ENCODE measurements around the gene CLSTN2. TPM values are rescaled to one million over a fixed set of nuclear protein-coding genes. Genes with fewer than 3 reads are reported as not detected.

Gene CLSTN2
- polyA plus RNA-seq, 2 donors, result 0.20 TPM

DNA sequence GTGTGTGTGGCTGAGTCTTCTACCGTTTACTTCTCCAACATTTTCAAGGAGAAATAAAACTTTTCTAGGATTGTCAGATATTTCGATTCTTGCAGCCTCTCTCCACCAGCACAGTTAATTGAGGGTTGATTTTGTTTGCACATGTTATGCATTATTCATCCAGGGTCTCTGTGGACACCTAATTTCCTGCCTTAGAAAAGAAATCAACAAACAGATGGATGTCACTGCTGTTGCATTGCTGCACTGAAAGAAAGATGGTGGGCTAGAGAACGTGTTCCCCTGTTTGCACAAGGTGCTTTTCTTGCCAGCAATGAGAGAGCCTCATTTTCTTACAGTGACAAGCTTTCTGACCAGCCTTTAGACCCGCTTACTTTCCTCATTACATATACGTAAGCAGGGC is 150.0 kb downstream of the CLSTN2 start:
- 76% methylated on average over 5 of the region's 5 CpGs for WGBS, 2 donors
- H3K4me1 ChIP-seq (ENCODE audit: control insufficient read depth in 2 of 2, insufficient read depth in 2 of 2, low read length in 1 of 2), result no peaks in the 10 kb centered on the region

DNA sequence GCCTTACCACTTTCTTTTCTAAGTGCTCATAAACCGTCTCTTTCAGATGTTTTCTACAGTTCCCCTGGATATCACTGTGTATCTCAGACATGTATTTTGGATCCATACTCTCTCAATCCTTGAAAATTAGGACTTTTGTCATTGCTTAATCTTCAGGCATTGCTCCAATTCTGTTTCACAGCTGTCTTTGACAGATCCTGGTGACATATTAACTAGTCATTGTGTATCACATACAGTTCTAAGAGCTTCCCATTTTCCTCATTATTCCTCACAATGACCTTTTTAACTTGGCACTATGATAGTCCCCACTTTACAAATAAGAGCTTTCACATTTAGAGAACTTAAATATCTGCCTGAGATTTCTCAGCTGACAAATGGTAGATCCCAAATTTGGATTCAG is 151.7 kb downstream of the CLSTN2 start:
- H3K4me1 ChIP-seq (ENCODE audit: control insufficient read depth in 2 of 2, insufficient read depth in 2 of 2, low read length in 1 of 2), result no peaks in the 10 kb centered on the region
- H3K4me3 ChIP-seq (ENCODE audit: low read depth in 1 of 2, low read length in 2 of 2), result no peak overlapping the region
- H3K9me3 ChIP-seq (ENCODE audit: control insufficient read depth in 2 of 2, insufficient read depth in 1 of 2, low read depth in 1 of 2, low read length in 1 of 2), result no peaks in the 10 kb centered on the region
- 69 to 71% methylated on average over 1 of the region's 1 CpG for whole genome bisulfite sequencing, 2 donors
- H3K27ac ChIP-seq (ENCODE audit: low read depth in 2 of 2, low read length in 1 of 2), result no peak overlapping the region
- no peaks in the 10 kb centered on the region for H3K36me3 ChIP-seq (ENCODE audit: control insufficient read depth in 2 of 2, insufficient read depth in 2 of 2, low read length in 1 of 2)
- no peaks in the 10 kb centered on the region for H3K27me3 ChIP-seq (ENCODE audit: control insufficient read depth in 1 of 2, insufficient read depth in 2 of 2, low read length in 2 of 2)

More for the DNA sequence above, 150.0 kb downstream of the CLSTN2 start:
- no peaks in the 10 kb centered on the region for H3K36me3 ChIP-seq (ENCODE audit: control insufficient read depth in 2 of 2, insufficient read depth in 2 of 2, low read length in 1 of 2)
- no peaks in the 10 kb centered on the region for H3K9me3 ChIP-seq (ENCODE audit: control insufficient read depth in 2 of 2, insufficient read depth in 1 of 2, low read depth in 1 of 2, low read length in 1 of 2)
- H3K4me3 ChIP-seq (ENCODE audit: low read depth in 1 of 2, low read length in 2 of 2), result no peak overlapping the region
- H3K27me3 ChIP-seq (ENCODE audit: control insufficient read depth in 1 of 2, insufficient read depth in 2 of 2, low read length in 2 of 2), result no peaks in the 10 kb centered on the region
- no peak overlapping the region for H3K27ac ChIP-seq (ENCODE audit: low read depth in 2 of 2, low read length in 1 of 2)

DNA sequence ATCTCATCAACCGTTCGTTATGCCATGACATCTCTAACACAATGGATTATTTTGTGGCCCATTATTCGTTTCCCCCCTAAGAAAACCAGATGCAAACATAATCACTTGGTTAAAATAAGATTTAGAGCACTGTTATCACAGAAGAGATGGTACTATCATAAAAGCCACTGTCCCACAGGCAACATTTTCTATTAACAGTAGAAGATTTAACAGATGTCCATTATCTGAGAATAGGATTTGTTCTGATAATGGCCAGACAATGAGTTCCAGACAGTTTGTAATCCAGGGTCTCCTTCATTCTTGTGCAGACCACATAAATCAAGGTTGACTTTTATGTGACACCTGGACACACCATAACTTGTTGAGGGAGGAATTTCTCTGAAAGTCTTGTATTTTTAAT is 153.1 kb downstream of the CLSTN2 start:
- Histone ChIP-seq H3K9me3 (ENCODE audit: control insufficient read depth in 2 of 2, insufficient read depth in 1 of 2, low read depth in 1 of 2, low read length in 1 of 2) (no peaks in the 10 kb centered on the region), H3K4me1 (ENCODE audit: control insufficient read depth in 2 of 2, insufficient read depth in 2 of 2, low read length in 1 of 2) (no peaks in the 10 kb centered on the region), H3K27ac (ENCODE audit: low read depth in 2 of 2, low read length in 1 of 2) (no peak overlapping the region), H3K27me3 (ENCODE audit: control insufficient read depth in 1 of 2, insufficient read depth in 2 of 2, low read length in 2 of 2) (no peaks in the 10 kb centered on the region), H3K36me3 (ENCODE audit: control insufficient read depth in 2 of 2, insufficient read depth in 2 of 2, low read length in 1 of 2) (no peaks in the 10 kb centered on the region), H3K4me3 (ENCODE audit: low read depth in 1 of 2, low read length in 2 of 2) (no peak overlapping the region)
- WGBS, 2 donors, result 81 to 87% methylated on average over 3 of the region's 3 CpGs

DNA sequence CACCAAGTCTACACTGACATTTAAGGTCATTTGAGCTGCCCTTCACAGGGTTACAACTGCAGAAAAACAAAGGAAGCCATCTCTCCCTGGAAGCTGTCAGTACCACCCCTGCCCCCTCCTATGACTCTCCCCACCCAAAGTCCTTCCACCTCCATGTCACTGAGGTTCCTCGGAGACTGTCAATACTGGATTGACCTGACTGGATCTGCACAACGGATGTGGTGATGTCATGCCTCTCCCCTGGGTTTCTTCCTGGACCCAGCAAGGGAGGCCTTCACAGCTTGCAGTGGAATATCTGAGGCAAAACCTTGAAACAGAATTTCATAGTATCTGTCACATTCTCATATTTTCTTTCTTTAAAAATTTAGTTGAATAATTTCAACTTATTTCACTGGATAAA is 153.5 kb downstream of the CLSTN2 start:
- Histone ChIP-seq H3K4me1 (ENCODE audit: control insufficient read depth in 2 of 2, insufficient read depth in 2 of 2, low read length in 1 of 2) (no peaks in the 10 kb centered on the region), H3K9me3 (ENCODE audit: control insufficient read depth in 2 of 2, insufficient read depth in 1 of 2, low read depth in 1 of 2, low read length in 1 of 2) (no peaks in the 10 kb centered on the region), H3K4me3 (ENCODE audit: low read depth in 1 of 2, low read length in 2 of 2) (no peak overlapping the region), H3K36me3 (ENCODE audit: control insufficient read depth in 2 of 2, insufficient read depth in 2 of 2, low read length in 1 of 2) (no peaks in the 10 kb centered on the region), H3K27ac (ENCODE audit: low read depth in 2 of 2, low read length in 1 of 2) (no peak overlapping the region), H3K27me3 (ENCODE audit: control insufficient read depth in 1 of 2, insufficient read depth in 2 of 2, low read length in 2 of 2) (no peaks in the 10 kb centered on the region)
- 86 to 93% methylated on average over 2 of the region's 2 CpGs for WGBS, 2 donors

DNA sequence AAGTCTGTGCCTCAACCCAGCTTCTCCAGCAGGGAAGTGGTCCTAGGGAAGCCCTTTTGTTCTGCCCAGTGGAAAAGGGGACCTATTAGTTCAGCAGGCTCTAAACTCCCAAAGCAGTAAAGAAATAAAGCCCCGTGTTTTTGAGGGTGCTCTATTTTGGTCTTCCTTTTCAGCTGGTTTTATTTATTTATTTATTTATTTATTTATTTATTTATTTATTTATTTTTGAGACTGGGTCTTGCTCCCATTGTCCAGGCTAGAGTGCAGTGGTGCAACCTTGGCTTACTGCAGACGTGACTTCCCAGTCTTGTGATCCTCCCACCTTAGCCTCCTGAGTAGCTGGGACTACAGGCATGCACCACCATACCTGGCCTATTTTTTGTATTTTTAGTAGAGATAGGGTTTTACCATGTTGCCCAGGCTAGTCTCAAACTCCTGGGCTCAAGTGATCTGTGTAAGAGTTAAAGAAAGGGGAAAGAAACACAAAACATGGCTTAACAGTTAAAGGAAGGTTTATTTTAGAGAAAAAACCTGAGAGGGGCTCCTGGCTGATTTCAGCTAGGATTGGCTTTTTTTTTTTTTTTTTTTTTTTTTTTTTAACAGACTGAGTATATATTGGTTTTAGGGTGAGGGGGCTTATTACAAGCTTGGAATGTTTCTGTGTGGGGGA is 154.6 kb downstream of the CLSTN2 start:
- 92 to 94% methylated on average over 2 of the region's 2 CpGs for WGBS, 2 donors
- Histone ChIP-seq H3K4me3 (ENCODE audit: low read depth in 1 of 2, low read length in 2 of 2) (no peak overlapping the region), H3K9me3 (ENCODE audit: control insufficient read depth in 2 of 2, insufficient read depth in 1 of 2, low read depth in 1 of 2, low read length in 1 of 2) (no peaks in the 10 kb centered on the region), H3K27me3 (ENCODE audit: control insufficient read depth in 1 of 2, insufficient read depth in 2 of 2, low read length in 2 of 2) (no peaks in the 10 kb centered on the region), H3K27ac (ENCODE audit: low read depth in 2 of 2, low read length in 1 of 2) (no peak overlapping the region), H3K4me1 (ENCODE audit: control insufficient read depth in 2 of 2, insufficient read depth in 2 of 2, low read length in 1 of 2) (no peaks in the 10 kb centered on the region), H3K36me3 (ENCODE audit: control insufficient read depth in 2 of 2, insufficient read depth in 2 of 2, low read length in 1 of 2) (no peaks in the 10 kb centered on the region)

DNA sequence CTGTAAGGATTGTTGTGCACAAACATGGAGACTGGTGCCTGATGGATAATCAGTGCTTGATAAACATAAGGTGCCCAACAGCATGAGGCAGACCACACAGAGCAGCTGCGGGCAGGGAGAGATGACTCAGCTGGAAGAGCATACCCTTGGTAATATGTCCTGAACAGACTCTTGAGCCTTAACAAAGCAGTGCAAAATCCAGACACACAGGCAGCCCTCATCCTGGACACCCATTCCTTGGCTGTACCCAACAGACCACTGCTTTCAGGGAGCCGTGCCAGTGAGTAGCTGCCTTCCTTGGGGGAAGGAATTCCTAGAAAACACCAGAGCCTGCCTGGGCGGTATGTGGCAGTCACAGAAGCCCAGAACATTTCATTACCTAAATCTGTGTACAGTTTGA is 156.2 kb downstream of the CLSTN2 start:
- Histone ChIP-seq H3K27ac (ENCODE audit: low read depth in 2 of 2, low read length in 1 of 2) (no peak overlapping the region), H3K27me3 (ENCODE audit: control insufficient read depth in 1 of 2, insufficient read depth in 2 of 2, low read length in 2 of 2) (no peaks in the 10 kb centered on the region), H3K4me3 (ENCODE audit: low read depth in 1 of 2, low read length in 2 of 2) (no peak overlapping the region), H3K9me3 (ENCODE audit: control insufficient read depth in 2 of 2, insufficient read depth in 1 of 2, low read depth in 1 of 2, low read length in 1 of 2) (no peaks in the 10 kb centered on the region), H3K36me3 (ENCODE audit: control insufficient read depth in 2 of 2, insufficient read depth in 2 of 2, low read length in 1 of 2) (no peaks in the 10 kb centered on the region), H3K4me1 (ENCODE audit: control insufficient read depth in 2 of 2, insufficient read depth in 2 of 2, low read length in 1 of 2) (no peaks in the 10 kb centered on the region)
- WGBS, 2 donors, result 70 to 72% methylated on average over 3 of the region's 3 CpGs

DNA sequence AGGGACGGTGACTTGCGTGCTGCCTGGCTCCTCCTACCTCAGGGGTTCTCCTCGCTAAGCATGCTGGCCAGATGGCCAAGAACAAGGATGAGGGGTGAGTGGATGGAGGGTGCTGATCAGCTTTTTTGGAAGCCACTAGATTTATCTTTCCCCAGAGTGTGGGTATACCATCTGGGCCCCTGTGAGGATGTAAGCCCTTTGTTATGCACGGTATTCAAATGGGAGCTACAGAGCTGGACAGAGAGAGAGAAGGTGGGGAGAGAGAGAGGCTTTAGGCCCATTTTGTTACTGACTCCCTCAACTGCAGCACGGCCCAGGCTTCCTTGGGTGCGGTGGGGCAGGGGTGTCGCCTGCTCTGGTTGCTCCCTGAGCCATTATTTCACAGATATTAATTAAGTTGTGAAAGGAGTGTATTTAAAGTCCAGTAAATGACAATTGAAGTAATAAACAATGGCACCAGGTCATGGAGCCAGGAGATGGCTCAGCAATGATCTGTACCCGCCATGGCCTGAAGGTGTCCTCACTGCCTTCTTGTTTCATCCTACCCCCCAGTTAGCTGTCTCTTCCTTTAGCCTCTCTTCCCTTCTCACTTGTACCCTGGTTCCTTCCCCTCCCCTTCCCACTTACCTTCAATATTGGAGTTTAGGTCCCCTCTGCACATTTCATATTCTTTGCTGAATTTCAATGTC is 158.0 kb downstream of the CLSTN2 start:
- Histone ChIP-seq H3K4me3 (ENCODE audit: low read depth in 1 of 2, low read length in 2 of 2) (no peak overlapping the region), H3K36me3 (ENCODE audit: control insufficient read depth in 2 of 2, insufficient read depth in 2 of 2, low read length in 1 of 2) (no peaks in the 10 kb centered on the region), H3K27ac (ENCODE audit: low read depth in 2 of 2, low read length in 1 of 2) (no peak overlapping the region), H3K4me1 (ENCODE audit: control insufficient read depth in 2 of 2, insufficient read depth in 2 of 2, low read length in 1 of 2) (no peaks in the 10 kb centered on the region), H3K27me3 (ENCODE audit: control insufficient read depth in 1 of 2, insufficient read depth in 2 of 2, low read length in 2 of 2) (no peaks in the 10 kb centered on the region), H3K9me3 (ENCODE audit: control insufficient read depth in 2 of 2, insufficient read depth in 1 of 2, low read depth in 1 of 2, low read length in 1 of 2) (no peaks in the 10 kb centered on the region)
- 85 to 87% methylated on average over 8 of the region's 8 CpGs for WGBS, 2 donors

DNA sequence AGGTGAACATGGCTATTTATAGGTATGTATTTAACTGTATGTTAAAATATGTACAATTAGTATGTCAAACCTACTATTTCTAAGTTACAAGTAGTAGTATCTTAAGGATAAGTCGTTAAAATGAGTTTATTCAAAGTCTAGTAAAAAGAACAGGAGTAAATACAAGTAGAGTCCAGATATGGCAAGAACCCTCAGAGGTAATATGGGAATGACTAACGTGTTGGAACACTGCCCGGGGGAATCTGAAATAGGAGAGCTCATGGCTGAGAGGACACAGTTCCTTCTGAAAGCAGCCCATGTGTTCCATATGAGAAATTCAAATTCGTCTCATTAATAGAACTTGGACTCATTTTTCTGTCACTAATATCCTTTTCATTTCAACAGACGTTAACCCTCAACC is 158.8 kb downstream of the CLSTN2 start:
- WGBS, 2 donors, result 18 to 25% methylated on average over 5 of the region's 5 CpGs
- Histone ChIP-seq H3K27me3 (ENCODE audit: control insufficient read depth in 1 of 2, insufficient read depth in 2 of 2, low read length in 2 of 2) (no peaks in the 10 kb centered on the region), H3K4me3 (ENCODE audit: low read depth in 1 of 2, low read length in 2 of 2) (no peak overlapping the region), H3K27ac (ENCODE audit: low read depth in 2 of 2, low read length in 1 of 2) (no peak overlapping the region), H3K9me3 (ENCODE audit: control insufficient read depth in 2 of 2, insufficient read depth in 1 of 2, low read depth in 1 of 2, low read length in 1 of 2) (no peaks in the 10 kb centered on the region), H3K4me1 (ENCODE audit: control insufficient read depth in 2 of 2, insufficient read depth in 2 of 2, low read length in 1 of 2) (no peaks in the 10 kb centered on the region), H3K36me3 (ENCODE audit: control insufficient read depth in 2 of 2, insufficient read depth in 2 of 2, low read length in 1 of 2) (no peaks in the 10 kb centered on the region)

DNA sequence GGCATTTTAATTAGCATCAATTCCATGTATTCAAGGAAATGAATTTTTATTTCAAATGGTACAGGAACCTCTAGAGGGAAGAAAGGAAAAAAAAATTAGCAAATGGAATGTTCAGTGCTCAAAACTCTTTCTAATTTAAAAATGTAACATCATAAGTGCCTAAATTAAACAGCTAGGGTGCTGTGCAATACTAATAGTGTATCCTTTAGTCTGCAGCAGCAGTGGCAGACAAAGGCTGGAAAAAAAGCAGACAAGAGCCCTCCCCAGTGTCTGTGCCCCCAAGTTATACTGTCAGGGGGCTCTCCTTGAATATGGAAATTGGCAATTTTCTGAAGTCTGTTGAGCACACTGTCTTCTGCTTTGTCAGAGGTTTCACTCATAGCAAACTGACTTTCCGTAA is 159.5 kb downstream of the CLSTN2 start:
- H3K27ac ChIP-seq (ENCODE audit: low read depth in 2 of 2, low read length in 1 of 2), result no peak overlapping the region
- H3K36me3 ChIP-seq (ENCODE audit: control insufficient read depth in 2 of 2, insufficient read depth in 2 of 2, low read length in 1 of 2), result no peaks in the 10 kb centered on the region
- H3K4me1 ChIP-seq (ENCODE audit: control insufficient read depth in 2 of 2, insufficient read depth in 2 of 2, low read length in 1 of 2), result no peaks in the 10 kb centered on the region
- H3K9me3 ChIP-seq (ENCODE audit: control insufficient read depth in 2 of 2, insufficient read depth in 1 of 2, low read depth in 1 of 2, low read length in 1 of 2), result no peaks in the 10 kb centered on the region
- H3K27me3 ChIP-seq (ENCODE audit: control insufficient read depth in 1 of 2, insufficient read depth in 2 of 2, low read length in 2 of 2), result no peaks in the 10 kb centered on the region
- no peak overlapping the region for H3K4me3 ChIP-seq (ENCODE audit: low read depth in 1 of 2, low read length in 2 of 2)
- 93 to 97% methylated on average over 1 of the region's 1 CpG for WGBS, 2 donors

DNA sequence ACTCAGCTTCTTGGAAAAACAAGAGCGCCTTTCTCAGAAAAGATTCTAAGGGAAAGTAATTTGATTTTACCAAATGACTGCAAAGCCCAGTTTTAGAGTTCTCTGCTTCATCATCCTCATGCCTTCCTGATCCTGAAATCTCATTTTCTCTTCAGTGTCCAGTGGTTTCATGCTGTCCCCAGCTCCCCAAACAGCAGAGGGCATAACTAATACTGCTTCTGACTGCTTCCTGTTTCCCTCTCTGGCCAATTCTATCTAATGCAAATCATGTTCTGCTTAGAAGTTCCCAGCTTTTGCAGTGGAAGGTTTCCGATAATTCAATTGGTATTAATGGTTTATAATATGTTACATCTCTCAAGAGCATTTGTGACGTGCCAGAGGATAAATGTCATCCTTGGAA is 161.1 kb downstream of the CLSTN2 start:
- WGBS, 2 donors, result 78 to 84% methylated on average over 3 of the region's 3 CpGs
- Histone ChIP-seq H3K4me3 (ENCODE audit: low read depth in 1 of 2, low read length in 2 of 2) (no peak overlapping the region), H3K27me3 (ENCODE audit: control insufficient read depth in 1 of 2, insufficient read depth in 2 of 2, low read length in 2 of 2) (no peaks in the 10 kb centered on the region), H3K9me3 (ENCODE audit: control insufficient read depth in 2 of 2, insufficient read depth in 1 of 2, low read depth in 1 of 2, low read length in 1 of 2) (no peaks in the 10 kb centered on the region), H3K36me3 (ENCODE audit: control insufficient read depth in 2 of 2, insufficient read depth in 2 of 2, low read length in 1 of 2) (no peaks in the 10 kb centered on the region), H3K4me1 (ENCODE audit: control insufficient read depth in 2 of 2, insufficient read depth in 2 of 2, low read length in 1 of 2) (no peaks in the 10 kb centered on the region), H3K27ac (ENCODE audit: low read depth in 2 of 2, low read length in 1 of 2) (no peak overlapping the region)

Data from esophagus (tissue), 2 donors.